Measurements from ENCODE around the gene ITGB7. TPM values are rescaled to one million over a fixed set of nuclear protein-coding genes. Genes with fewer than 3 reads are reported as not detected.

Gene ITGB7
- total and polyA plus RNA-seq, 2 donors (not counting 3 experiments of a cell fraction or from before 2014, with no cell fraction given), result 0.17 TPM; not detected in 1

GRCh38 chr12:53193985-53194716, 12.9 kb downstream of the ITGB7 start:
- BruUV-seq (replicated peaks), result no TSS peak
- no peak overlapping the region for H3K27ac ChIP-seq (ENCODE audit: insufficient read depth, low read depth, low read length)
- H3K79me2 ChIP-seq (ENCODE audit: control insufficient read depth, insufficient read depth, low read length), result no peaks in the 10 kb centered on the region
- no peaks in the 10 kb centered on the region for H3K9me1 ChIP-seq (replicated peaks; ENCODE audit: control insufficient read depth, extremely low read depth, insufficient read depth, low read length)
- no peak for DNase-seq (ENCODE audit: low read depth, low spot score)
- no peak overlapping the region for H3K4me3 ChIP-seq (replicated peaks in 1 of 3; ENCODE audit: insufficient read depth in 1 of 3, low read depth in 1 of 3, low read length in 3 of 3)
- FAIRE-seq, result no peak
- ChIA-PET POLR2A (no interaction called here), CTCF (interaction anchor here (1.2 to 6.7 kb wide), 3 partner anchors 34 to 156 kb away, joined by 4 to 249 read pairs (median 32); no protein-coding TSS in a partner anchor)
- H3K36me3 ChIP-seq (ENCODE audit: control insufficient read depth in 2 of 2, extremely low read depth in 1 of 2, insufficient read depth in 2 of 2, low read length in 2 of 2), result no peaks in the 10 kb centered on the region
- H3K4me1 ChIP-seq (ENCODE audit: control insufficient read depth, extremely low read depth, insufficient read depth, low read length), result peaks cover 10% of the 10 kb centered on the region
- H2AFZ ChIP-seq (ENCODE audit: low read depth, low read length), result no peak overlapping the region
- no peaks in the 10 kb centered on the region for H3K9me3 ChIP-seq (replicated peaks; ENCODE audit: control insufficient read depth, insufficient read depth, low read length)
- TF ChIP-seq MAX (IDR thresholded peaks at IDR 0.05; ENCODE audit: insufficient read depth, insufficient read length) (no peak), EZH2 (IDR thresholded peaks at IDR 0.05; ENCODE audit: borderline replicate concordance, low read depth, low read length, severe bottlenecking) (no peak), FOS (IDR thresholded peaks at IDR 0.05; ENCODE audit: borderline replicate concordance, insufficient read depth, low read length) (no peak), POLR2A (IDR thresholded peaks at IDR 0.05; ENCODE audit: low read depth, low read length) (no peak), CTCF (IDR thresholded peaks at IDR 0.05; ENCODE audit: extremely low read depth in 1 of 2, insufficient read depth in 1 of 2, low read depth in 1 of 2, low read length in 2 of 2) (no peak), GATA2 (IDR thresholded peaks at IDR 0.05; ENCODE audit: insufficient read depth, insufficient read length, low read depth, low read length) (no peak), POLR2AphosphoS5 (IDR thresholded peaks at IDR 0.05; ENCODE audit: insufficient read depth, low read depth, low read length) (no peak), MYC (IDR thresholded peaks at IDR 0.05; ENCODE audit: low read depth, low read length) (no peak), JUN (IDR thresholded peaks at IDR 0.05; ENCODE audit: borderline replicate concordance, insufficient read depth, insufficient read length, low read depth) (no peak)
- dilution Hi-C loops (cut with MboI; ENCODE audit: extremely low pct_ligation_motif_present, low sequenced_read_pairs), result no loop called here
- H3K4me2 ChIP-seq (ENCODE audit: insufficient read depth, low read length), result no peak overlapping the region
- intact Hi-C loops (cut with micrococcal nuclease), result no loop called here
- no peak overlapping the region for H3K9ac ChIP-seq (replicated peaks; ENCODE audit: extremely low read depth, insufficient read depth, low read length)
- H3K27me3 ChIP-seq (ENCODE audit: control insufficient read depth in 2 of 2, insufficient read depth in 2 of 2, low read length in 2 of 2), result peaks cover 0 to 2% of the 10 kb centered on the region in 2 experiments
- no peaks in the 10 kb centered on the region for H4K20me1 ChIP-seq (replicated peaks; ENCODE audit: control insufficient read depth, extremely low read depth, insufficient read depth, low read length)

All from endothelial cell of umbilical vein (primary cell).